Hepatocyte (in vitro differentiated cells): ENCODE results near the gene MPIG6B. TPM values are rescaled to one million over a fixed set of nuclear protein-coding genes. Genes with fewer than 3 reads are reported as not detected.

Experiments
- DNase-seq: peaks from one replicate; pipeline ENCODE4 v3.0.0-alpha.2; 2016; ENCODE audit warnings: low spot score
- H2AFZ ChIP-seq: fragments of 200-600 bp; sonication (generic); 2 replicates; pipeline ENCODE4 v1.6.0; 2016; ENCODE audit warnings: antibody characterized with exemption, mild to moderate bottlenecking
- H3K27ac ChIP-seq: fragments of 200-600 bp; sonication (generic); 2 replicates; pipeline ENCODE4 v1.5.1; 2016; ENCODE audit warnings: mild to moderate bottlenecking
- H3K27me3 ChIP-seq: fragments of 200-600 bp; sonication (generic); 2 replicates; pipeline ENCODE4 v1.6.1; 2016
- H3K36me3 ChIP-seq: fragments of 200-600 bp; sonication (generic); replicated peaks from 2 replicates; pipeline ENCODE4 v1.5.1; 2016; ENCODE audit warnings: low read depth; ENCODE audit not compliant: insufficient read depth
- H3K4me1 ChIP-seq: fragments of 200-600 bp; sonication (generic); 2 replicates; pipeline ENCODE4 v1.5.1; 2016; ENCODE audit warnings: mild to moderate bottlenecking, moderate library complexity; ENCODE audit not compliant: insufficient read depth
- H3K4me2 ChIP-seq: fragments of 200-600 bp; sonication (generic); 2 replicates; pipeline ENCODE4 v1.6.0; 2016
- H3K4me3 ChIP-seq: fragments of 200-600 bp; sonication (generic); 2 replicates; pipeline ENCODE4 v1.5.1; 2016; ENCODE audit warnings: mild to moderate bottlenecking
- H3K79me2 ChIP-seq: fragments of 200-600 bp; sonication (generic); 2 replicates; pipeline ENCODE4 v1.6.0; 2017; ENCODE audit warnings: mild to moderate bottlenecking
- H3K9me2 ChIP-seq: fragments of 200-600 bp; sonication (generic); replicated peaks from 2 replicates; pipeline ENCODE4 v1.6.0; 2017; ENCODE audit warnings: mild to moderate bottlenecking; ENCODE audit not compliant: insufficient read depth
- H3K9me3 ChIP-seq: fragments of 200-600 bp; sonication (generic); 2 replicates; pipeline ENCODE4 v1.5.1; 2016; ENCODE audit warnings: low read depth, mild to moderate bottlenecking
- H4K20me1 ChIP-seq: fragments of 200-600 bp; sonication (generic); 2 replicates; pipeline ENCODE4 v1.6.0; 2016; ENCODE audit warnings: mild to moderate bottlenecking; ENCODE audit not compliant: insufficient read depth, poor library complexity, severe bottlenecking
- CTCF ChIP-seq: fragments of 200-600 bp; sonication (generic); IDR thresholded peaks from 2 replicates; pipeline ENCODE4 v1.5.1; 2016; ENCODE audit warnings: antibody characterized with exemption, mild to moderate bottlenecking; ENCODE audit not compliant: poor library complexity
- EZH2 ChIP-seq: fragments of 200-600 bp; sonication (generic); IDR thresholded peaks from 2 replicates; pipeline ENCODE4 v1.6.1; 2016; ENCODE audit warnings: antibody characterized with exemption, mild to moderate bottlenecking, borderline replicate concordance
- EZH2phosphoT487 ChIP-seq: fragments of 200-600 bp; sonication (generic); IDR thresholded peaks from one replicate; pipeline ENCODE4 v1.6.1; 2018; ENCODE audit warnings: antibody characterized with exemption, mild to moderate bottlenecking, low read depth, moderate library complexity; ENCODE audit not compliant: unreplicated experiment, severe bottlenecking
- WGBS: methylation state at CpG from one replicate; pipeline ENCODE4 v1.1.6; 2016; ENCODE audit warnings: low lambda C conversion rate; ENCODE audit errors: missing lambda C conversion rate; 5-methylcytosine and 5-hydroxymethylcytosine counted together
- polyA plus RNA-seq: library from polyadenylated mRNA; unstranded; fragments of >200 nt; fragmentation: Nextera tagmentation; extraction: Ambion mirVana; gene quantifications from 2 replicates; pipeline ENCODE4 v1.2.1, GENCODE V29; 2016
- total RNA-seq: library from RNA; depleted of rRNA; stranded (reverse); fragments of >200 nt; gene quantifications from 2 replicates; pipeline ENCODE4 v1.2.3, GENCODE V29; 2014

MPIG6B gene
- total and polyA plus RNA-seq, 2 experiments from 2014 or later: not detected

- no peaks in the 10 kb centered on the region for H3K27me3 ChIP-seq
- H3K79me2 ChIP-seq: peaks cover 60% of the 10 kb centered on the region
- peaks cover 25% of the 10 kb centered on the region for H4K20me1 ChIP-seq
- H3K27ac ChIP-seq: peak overlapping the region; percentile 99
- DNase-seq: no peak
- no peaks in the 10 kb centered on the region for H3K36me3 ChIP-seq
- no peak for TF ChIP-seq EZH2phosphoT487
- peak overlapping the region; percentile 82 for H3K4me2 ChIP-seq
- WGBS: 92% methylated on average over 11 of the region's 11 CpGs
- H3K4me1 ChIP-seq: peaks cover 19% of the 10 kb centered on the region
- H3K9me3 ChIP-seq: no peaks in the 10 kb centered on the region
- no peak overlapping the region for H3K4me3 ChIP-seq
- H3K9me2 ChIP-seq: no peaks in the 10 kb centered on the region
- no peak overlapping the region for H2AFZ ChIP-seq
These were observed 7.5 kb downstream of the MPIG6B start for GRCh38 chr6:31730631-31731086.

- Histone ChIP-seq H3K27ac (peak overlapping the region; percentile 39), H3K79me2 (peaks cover 71% of the 10 kb centered on the region), H3K9me2 (no peaks in the 10 kb centered on the region), H3K4me3 (no peak overlapping the region), H3K9me3 (no peaks in the 10 kb centered on the region), H3K4me1 (peaks cover 25% of the 10 kb centered on the region), H2AFZ (no peak overlapping the region), H3K27me3 (no peaks in the 10 kb centered on the region), H3K4me2 (no peak overlapping the region), H3K36me3 (no peaks in the 10 kb centered on the region), H4K20me1 (peaks cover 25% of the 10 kb centered on the region)
- DNase-seq: no peak
- 91% methylated on average over 3 of the region's 3 CpGs for WGBS
- TF ChIP-seq CTCF (no peak), EZH2phosphoT487 (no peak), EZH2 (no peak)
These were observed 8.9 kb downstream of the MPIG6B start for GRCh38 chr6:31732029-31732428.

- H3K79me2 ChIP-seq: peaks cover 61% of the 10 kb centered on the region
- H2AFZ ChIP-seq: no peak overlapping the region
- peak overlapping the region; percentile 91 for H3K4me2 ChIP-seq
- no peaks in the 10 kb centered on the region for H3K9me3 ChIP-seq
- peak overlapping the region; percentile 99 for H3K27ac ChIP-seq
- no peak overlapping the region for H3K4me3 ChIP-seq
- H3K4me1 ChIP-seq: peaks cover 42% of the 10 kb centered on the region
- no peaks in the 10 kb centered on the region for H3K9me2 ChIP-seq
- H3K36me3 ChIP-seq: no peaks in the 10 kb centered on the region
- no peaks in the 10 kb centered on the region for H3K27me3 ChIP-seq
- no peak for DNase-seq
- 82% methylated on average over 4 of the region's 4 CpGs for WGBS
- peaks cover 17% of the 10 kb centered on the region for H4K20me1 ChIP-seq
- no peak for TF ChIP-seq EZH2phosphoT487
- TF ChIP-seq EZH2: no peak
- TF ChIP-seq CTCF: no peak
These were observed 10.6 kb downstream of the MPIG6B start for GRCh38 chr6:31733734-31734133.

- Histone ChIP-seq H3K27ac (peak overlapping the region; percentile 99), H3K79me2 (peaks cover 56% of the 10 kb centered on the region), H3K4me2 (peak overlapping the region; percentile 91), H3K4me3 (peak overlapping the region; percentile 99), H3K27me3 (no peaks in the 10 kb centered on the region), H3K9me2 (no peaks in the 10 kb centered on the region), H3K36me3 (no peaks in the 10 kb centered on the region), H4K20me1 (peaks cover 15% of the 10 kb centered on the region), H3K9me3 (no peaks in the 10 kb centered on the region), H3K4me1 (peaks cover 43% of the 10 kb centered on the region), H2AFZ (no peak overlapping the region)
- DNase-seq: no peak
- WGBS: 15% methylated on average over 2 of the region's 2 CpGs
- TF ChIP-seq CTCF: no peak
- TF ChIP-seq EZH2: no peak
- TF ChIP-seq EZH2phosphoT487: no peak
These were observed 11.2 kb downstream of the MPIG6B start for GRCh38 chr6:31734247-31734820.
